ENCODE data around the gene SNED1. TPM values are rescaled to one million over a fixed set of nuclear protein-coding genes. Genes with fewer than 3 reads are reported as not detected.
A peak's percentile ranks its signal among the peaks of the same experiment; 100 is the strongest.
"Not testable (repeated sequence)": the region's sequence is repeated elsewhere in the genome, so short reads cannot be mapped to it uniquely, and the experiment has no call there.

SNED1 gene
- polyA plus RNA-seq, 3 donors from 2014 or later, result 0.24 to 0.56 TPM; not detected in 1

DNA sequence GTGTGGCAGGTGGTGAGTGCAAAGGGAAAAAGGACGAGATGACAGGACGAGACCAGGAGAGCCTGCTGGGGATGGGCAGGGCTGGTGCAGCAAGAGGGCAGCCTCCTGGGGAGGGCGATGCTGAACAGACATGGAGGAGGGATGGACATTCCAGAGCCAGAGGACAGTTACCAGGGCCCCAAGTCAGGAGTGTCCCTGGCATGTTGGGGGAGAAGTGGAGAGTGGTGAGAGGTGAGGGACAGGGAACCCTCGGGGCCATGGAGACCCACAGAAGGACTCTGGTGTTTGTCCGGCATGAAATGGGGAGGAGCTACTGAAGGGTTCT, 84.6 kb downstream of the SNED1 start:
- Mint-ChIP-seq H3K4me3 (no peak overlapping the region), H3K36me3 (peaks cover 10 to 27% (median 21%) of the 10 kb centered on the region in 3 donors), H3K27ac (peak overlapping the region in 1 of 6 donors; percentile 67), H3K9me3 (no peaks in the 10 kb centered on the region), H3K4me1 (peaks cover 0 to 2% of the 10 kb centered on the region in 2 donors), H3K27me3 (ENCODE audit: low read depth in 3 of 3) (no peaks in the 10 kb centered on the region)
- no peak for DNase-seq

- Mint-ChIP-seq H3K4me1 (peaks cover 0 to 2% of the 10 kb centered on the region in 2 donors), H3K27me3 (ENCODE audit: low read depth in 3 of 3) (no peaks in the 10 kb centered on the region), H3K36me3 (peaks cover 10 to 31% (median 31%) of the 10 kb centered on the region in 3 donors), H3K27ac (no peak overlapping the region), H3K9me3 (no peaks in the 10 kb centered on the region), H3K4me3 (no peak overlapping the region)
- no peak for DNase-seq
These were observed 86.5 kb downstream of the SNED1 start for GRCh38 chr2:241084856-241085444.

GRCh38 chr2:241087420-241088268, 89.2 kb downstream of the SNED1 start:
- Mint-ChIP-seq H3K9me3 (no peaks in the 10 kb centered on the region), H3K27ac (no peak overlapping the region)

GRCh38 chr2:241088376-241088775, 90.0 kb downstream of the SNED1 start:
- Mint-ChIP-seq H3K9me3 (no peaks in the 10 kb centered on the region), H3K27ac (no peak overlapping the region), H3K36me3 (peaks cover 13 to 49% (median 34%) of the 10 kb centered on the region in 3 donors), H3K4me3 (no peak overlapping the region), H3K27me3 (ENCODE audit: low read depth in 3 of 3) (peaks cover 0 to 3% (median 0%) of the 10 kb centered on the region in 3 donors), H3K4me1 (peaks cover 0 to 5% of the 10 kb centered on the region in 2 donors)
- DNase-seq, result no peak

More at GRCh38 chr2:241087420-241088268, 89.2 kb downstream of the SNED1 start:
- H3K4me1 Mint-ChIP-seq, result peaks cover 0 to 3% of the 10 kb centered on the region in 2 donors
- H3K4me3 Mint-ChIP-seq, result no peak overlapping the region
- DNase-seq, result no peak
- H3K36me3 Mint-ChIP-seq, result peaks cover 13 to 45% (median 34%) of the 10 kb centered on the region in 3 donors
- peaks cover 0 to 1% (median 0%) of the 10 kb centered on the region in 3 donors for H3K27me3 Mint-ChIP-seq (ENCODE audit: low read depth in 3 of 3)

- H3K27me3 Mint-ChIP-seq (ENCODE audit: low read depth in 3 of 3), result peaks cover 0 to 3% (median 0%) of the 10 kb centered on the region in 3 donors
- no peak overlapping the region for H3K27ac Mint-ChIP-seq
- no peak for DNase-seq
- peaks cover 13 to 49% (median 34%) of the 10 kb centered on the region in 3 donors for H3K36me3 Mint-ChIP-seq
- H3K4me1 Mint-ChIP-seq, result peaks cover 0 to 5% of the 10 kb centered on the region in 2 donors
- no peaks in the 10 kb centered on the region for H3K9me3 Mint-ChIP-seq
- H3K4me3 Mint-ChIP-seq, result no peak overlapping the region
These were observed 90.6 kb downstream of the SNED1 start for GRCh38 chr2:241088791-241089732.

GRCh38 chr2:241091201-241091600, 92.8 kb downstream of the SNED1 start:
- peaks cover 14 to 46% (median 18%) of the 10 kb centered on the region in 3 donors for H3K36me3 Mint-ChIP-seq
- no peaks in the 10 kb centered on the region for H3K9me3 Mint-ChIP-seq
- peaks cover 12 to 18% of the 10 kb centered on the region in 2 donors for H3K4me1 Mint-ChIP-seq
- no peak overlapping the region for H3K27ac Mint-ChIP-seq
- DNase-seq, result no peak
- peaks cover 0 to 3% (median 0%) of the 10 kb centered on the region in 3 donors for H3K27me3 Mint-ChIP-seq (ENCODE audit: low read depth in 3 of 3)
- H3K4me3 Mint-ChIP-seq, result no peak overlapping the region

- peaks cover 14 to 46% (median 15%) of the 10 kb centered on the region in 3 donors for H3K36me3 Mint-ChIP-seq
- peaks cover 0 to 3% (median 0%) of the 10 kb centered on the region in 3 donors for H3K27me3 Mint-ChIP-seq (ENCODE audit: low read depth in 3 of 3)
- H3K27ac Mint-ChIP-seq, result no peak overlapping the region
- H3K9me3 Mint-ChIP-seq, result no peaks in the 10 kb centered on the region
- H3K4me1 Mint-ChIP-seq, result peaks cover 16 to 20% of the 10 kb centered on the region in 2 donors
- H3K4me3 Mint-ChIP-seq, result no peak overlapping the region
- DNase-seq, result no peak
These were observed 93.5 kb downstream of the SNED1 start for GRCh38 chr2:241091734-241092445.

GRCh38 chr2:241092677-241093076, 94.3 kb downstream of the SNED1 start:
- H3K36me3 Mint-ChIP-seq, result peaks cover 12 to 51% (median 18%) of the 10 kb centered on the region in 3 donors
- H3K27ac Mint-ChIP-seq, result peak overlapping the region in 1 of 6 donors; percentile 80
- H3K27me3 Mint-ChIP-seq (ENCODE audit: low read depth in 3 of 3), result peaks cover 0 to 3% (median 0%) of the 10 kb centered on the region in 3 donors
- H3K4me1 Mint-ChIP-seq, result peaks cover 23% of the 10 kb centered on the region in 2 donors
- no peak for DNase-seq
- no peaks in the 10 kb centered on the region for H3K9me3 Mint-ChIP-seq
- H3K4me3 Mint-ChIP-seq, result no peak overlapping the region

DNA sequence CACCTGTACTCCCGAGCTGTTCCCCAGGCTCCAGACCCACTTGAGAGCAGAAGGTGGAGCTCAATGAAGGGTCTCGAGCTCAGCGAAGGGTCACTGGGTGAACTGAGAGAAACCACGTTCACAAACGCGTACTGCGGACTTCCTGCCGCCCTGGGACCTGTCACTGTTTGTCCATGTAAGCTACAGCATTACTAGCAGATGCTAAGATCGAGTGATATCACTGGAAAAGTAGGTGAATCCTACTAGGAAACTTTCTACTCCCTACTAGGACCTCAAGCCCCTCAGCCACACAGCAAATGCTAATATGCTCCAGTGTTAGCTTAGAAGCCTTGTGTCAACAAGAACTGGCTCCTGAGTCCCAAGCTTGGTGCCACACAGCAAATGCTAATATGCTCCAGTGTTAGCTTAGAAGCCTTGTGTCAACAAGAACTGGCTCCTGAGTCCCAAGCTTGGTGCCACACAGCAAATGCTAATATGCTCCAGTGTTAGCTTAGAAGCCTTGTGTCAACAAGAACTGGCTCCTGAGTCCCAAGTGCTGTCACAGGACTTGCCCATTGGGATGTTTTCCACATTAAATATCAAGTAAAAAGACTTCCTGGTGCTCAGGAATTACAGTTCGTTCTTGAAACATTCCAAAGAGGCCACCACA, 94.8 kb downstream of the SNED1 start:
- not testable (repeated sequence) for H3K4me3 Mint-ChIP-seq
- H3K4me1 Mint-ChIP-seq, result peaks cover 23 to 29% of the 10 kb centered on the region in 2 donors
- H3K36me3 Mint-ChIP-seq, result peaks cover 6 to 45% (median 19%) of the 10 kb centered on the region in 3 donors

DNA sequence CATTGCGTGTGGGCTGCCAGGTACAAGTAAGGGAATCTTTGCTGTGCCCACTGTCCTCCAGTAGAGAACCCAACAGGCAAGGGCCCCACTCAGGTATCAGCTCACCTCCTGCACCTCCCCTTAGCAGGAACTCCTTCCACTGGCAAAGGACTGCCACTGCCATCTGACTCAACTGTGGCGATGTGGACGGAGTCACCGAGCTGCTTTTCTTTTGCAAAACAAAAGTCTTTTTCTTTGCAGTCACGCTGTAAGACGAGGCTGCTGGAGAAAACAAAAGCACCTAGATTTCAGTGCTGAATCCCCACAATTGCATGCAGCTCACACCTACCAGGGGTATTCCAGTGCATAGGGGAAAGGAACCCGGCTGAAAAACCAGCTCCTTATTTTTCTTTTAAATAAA, 95.8 kb downstream of the SNED1 start:
- DNase-seq, result no peak
- H3K36me3 Mint-ChIP-seq, result peaks cover 3 to 46% (median 19%) of the 10 kb centered on the region in 3 donors
- peaks cover 0 to 3% (median 0%) of the 10 kb centered on the region in 3 donors for H3K27me3 Mint-ChIP-seq (ENCODE audit: low read depth in 3 of 3)
- H3K27ac Mint-ChIP-seq, result no peak overlapping the region
- H3K9me3 Mint-ChIP-seq, result no peaks in the 10 kb centered on the region
- no peak overlapping the region for H3K4me3 Mint-ChIP-seq
- H3K4me1 Mint-ChIP-seq, result peaks cover 29 to 38% of the 10 kb centered on the region in 2 donors

More for the DNA sequence above, 94.8 kb downstream of the SNED1 start:
- DNase-seq; H3K27me3 Mint-ChIP-seq (ENCODE audit: low read depth in 3 of 3); H3K27ac Mint-ChIP-seq; H3K9me3 Mint-ChIP-seq: not testable (repeated sequence)

- H3K27ac Mint-ChIP-seq, result no peak overlapping the region
- no peak for DNase-seq
- no peak overlapping the region for H3K4me3 Mint-ChIP-seq
- peaks cover 0 to 3% (median 0%) of the 10 kb centered on the region in 3 donors for H3K27me3 Mint-ChIP-seq (ENCODE audit: low read depth in 3 of 3)
- H3K36me3 Mint-ChIP-seq, result peaks cover 3 to 44% (median 19%) of the 10 kb centered on the region in 3 donors
- H3K4me1 Mint-ChIP-seq, result peaks cover 37 to 46% of the 10 kb centered on the region in 2 donors
- H3K9me3 Mint-ChIP-seq, result no peaks in the 10 kb centered on the region
These were observed 96.6 kb downstream of the SNED1 start for GRCh38 chr2:241094924-241095420.

GRCh38 chr2:241095594-241096290, 97.3 kb downstream of the SNED1 start:
- Mint-ChIP-seq H3K9me3 (no peaks in the 10 kb centered on the region), H3K4me1 (peaks cover 38 to 53% of the 10 kb centered on the region in 2 donors), H3K36me3 (peaks cover 3 to 40% (median 19%) of the 10 kb centered on the region in 3 donors), H3K27ac (peak overlapping the region; percentile 9 to 68 (median 54)), H3K27me3 (ENCODE audit: low read depth in 3 of 3) (peaks cover 0 to 3% (median 0%) of the 10 kb centered on the region in 3 donors), H3K4me3 (no peak overlapping the region)
- no peak for DNase-seq

Data from immature natural killer cell (primary cell).